ENCODE data around the gene TEX35.
A peak's percentile ranks its signal among the peaks of the same experiment; 100 is the strongest.

Gene TEX35

GRCh38 chr1:178540204-178540603 is 27.3 kb downstream of the TEX35 start:
- Histone ChIP-seq H3K27me3 (no peaks in the 10 kb centered on the region; the same call in 1 of the 2 replicates), H3K4me1 (no peaks in the 10 kb centered on the region), H3K9me3 (no peaks in the 10 kb centered on the region), H3K4me3 (ENCODE audit: low read depth, low read length) (no peak overlapping the region), H3K36me3 (no peaks in the 10 kb centered on the region)
- no peak for TF ChIP-seq CTCF (IDR thresholded peaks at IDR 0.05; ENCODE audit: low read depth, low read length)
- no peak for DNase-seq

- no peak for DNase-seq
- Histone ChIP-seq H3K9me3 (no peaks in the 10 kb centered on the region), H3K4me1 (no peaks in the 10 kb centered on the region), H3K36me3 (no peaks in the 10 kb centered on the region), H3K4me3 (ENCODE audit: low read depth, low read length) (no peak overlapping the region), H3K27me3 (no peaks in the 10 kb centered on the region; the same call in 1 of the 2 replicates)
- TF ChIP-seq CTCF (IDR thresholded peaks at IDR 0.05; ENCODE audit: low read depth, low read length), result no peak
Observed at GRCh38 chr1:178540646-178541045, 27.7 kb downstream of the TEX35 start.

- no peak for TF ChIP-seq CTCF (IDR thresholded peaks at IDR 0.05; ENCODE audit: low read depth, low read length)
- no peak for DNase-seq
- no peak overlapping the region for H3K4me3 ChIP-seq (ENCODE audit: low read depth, low read length)
- H3K36me3 ChIP-seq, result no peaks in the 10 kb centered on the region
- no peaks in the 10 kb centered on the region for H3K4me1 ChIP-seq
- H3K9me3 ChIP-seq, result no peaks in the 10 kb centered on the region
- H3K27me3 ChIP-seq, result no peaks in the 10 kb centered on the region; the same call in 1 of the 2 replicates
Observed at GRCh38 chr1:178541379-178541778, 28.5 kb downstream of the TEX35 start.

GRCh38 chr1:178541829-178542553 is 29.1 kb downstream of the TEX35 start:
- DNase-seq, result peak; percentile 41

GRCh38 chr1:178542554-178543289 is 29.8 kb downstream of the TEX35 start:
- peak; percentile 77 for TF ChIP-seq CTCF (IDR thresholded peaks at IDR 0.05; ENCODE audit: low read depth, low read length)
- peak; percentile 84 for DNase-seq
- Histone ChIP-seq H3K27me3 (no peaks in the 10 kb centered on the region; the same call in 1 of the 2 replicates), H3K4me3 (ENCODE audit: low read depth, low read length) (peak overlapping the region; percentile 77), H3K36me3 (no peaks in the 10 kb centered on the region), H3K4me1 (no peaks in the 10 kb centered on the region), H3K9me3 (no peaks in the 10 kb centered on the region)

More at GRCh38 chr1:178541829-178542553, 29.1 kb downstream of the TEX35 start:
- Histone ChIP-seq H3K4me3 (ENCODE audit: low read depth, low read length) (peak overlapping the region; percentile 77), H3K27me3 (no peaks in the 10 kb centered on the region; the same call in 1 of the 2 replicates), H3K9me3 (no peaks in the 10 kb centered on the region), H3K36me3 (no peaks in the 10 kb centered on the region), H3K4me1 (no peaks in the 10 kb centered on the region)
- no peak for TF ChIP-seq CTCF (IDR thresholded peaks at IDR 0.05; ENCODE audit: low read depth, low read length)

- Histone ChIP-seq H3K36me3 (no peaks in the 10 kb centered on the region), H3K4me3 (ENCODE audit: low read depth, low read length) (peak overlapping the region; percentile 77), H3K27me3 (no peaks in the 10 kb centered on the region; the same call in 1 of the 2 replicates), H3K4me1 (no peaks in the 10 kb centered on the region), H3K9me3 (no peaks in the 10 kb centered on the region)
- TF ChIP-seq CTCF (IDR thresholded peaks at IDR 0.05; ENCODE audit: low read depth, low read length), result no peak
- no peak for DNase-seq
Observed at GRCh38 chr1:178543290-178543607, 30.3 kb downstream of the TEX35 start.

All from BE2C (cell line).